Caco-2 (cell line): ENCODE data around the gene BMAL1. TPM values are rescaled to one million over a fixed set of nuclear protein-coding genes. Genes with fewer than 3 reads are reported as not detected.

ENCODE experiments used
- BruUV-seq: library from RNA; stranded (reverse); fragments of 400-500 nt; replicated peaks from 2 replicates; lab custom pipeline; 2021; lab: Mats Ljungman, UMichigan
- CTCF ChIA-PET: fragments of 300-600 bp; sonication (Branson Sonifier 250); formaldehyde crosslinking; loops from one replicate; lab custom pipeline; 2022; ENCODE audit warnings: antibody characterized with exemption; lab: Charles Lee
- POLR2A ChIA-PET: fragments of 300-600 bp; sonication (Branson Sonifier 250); formaldehyde crosslinking; loops from one replicate; lab custom pipeline; 2022; ENCODE audit warnings: antibody characterized with exemption; lab: Charles Lee
- DNase-seq, 2 experiments: peaks; one replicate each; pipeline versions ENCODE4 v3.0.0 to v3.0.0-alpha.2; 2020 to 2022
- H3K27me3 ChIP-seq: replicated peaks from 2 replicates; pipeline ENCODE4 v1.6.0; 2011; ENCODE audit warnings: low read length; ENCODE audit not compliant: control insufficient read depth, insufficient read depth
- H3K36me3 ChIP-seq: 2 replicates; pipeline ENCODE4 v1.5.1; 2011; ENCODE audit warnings: low read length; ENCODE audit not compliant: control insufficient read depth, insufficient read depth
- H3K4me1 ChIP-seq: fragments of 250-450 bp; sonication (Bioruptor Pico); 2 replicates; pipeline ENCODE4 v1.5.1; 2020; ENCODE audit warnings: mild to moderate bottlenecking
- H3K4me3 ChIP-seq: 2 replicates; pipeline ENCODE4 v1.5.1; 2011; ENCODE audit warnings: low read depth, mild to moderate bottlenecking, control low read depth, low read length
- H3K9me3 ChIP-seq: fragments of 250-450 bp; sonication (Bioruptor Pico); 2 replicates; pipeline ENCODE4 v1.5.1; 2020; ENCODE audit warnings: mild to moderate bottlenecking, moderate library complexity
- H3K27ac Mint-ChIP-seq: one replicate; pipeline ENCODE4 v1.8.0; 2022; ENCODE audit warnings: mixed read lengths; ENCODE audit not compliant: unreplicated experiment
- H3K27me3 Mint-ChIP-seq: one replicate; pipeline ENCODE4 v1.8.0; 2022; ENCODE audit warnings: mixed read lengths; ENCODE audit not compliant: insufficient read depth, unreplicated experiment
- H3K36me3 Mint-ChIP-seq: one replicate; pipeline ENCODE4 v1.8.0; 2022; ENCODE audit warnings: mild to moderate bottlenecking, mixed read lengths; ENCODE audit not compliant: insufficient read depth, unreplicated experiment
- H3K4me1 Mint-ChIP-seq: one replicate; pipeline ENCODE4 v1.8.0; 2022; ENCODE audit warnings: low read depth, mixed read lengths; ENCODE audit not compliant: unreplicated experiment
- H3K4me3 Mint-ChIP-seq: one replicate; pipeline ENCODE4 v1.8.0; 2022; ENCODE audit warnings: mild to moderate bottlenecking, moderate library complexity, mixed read lengths; ENCODE audit not compliant: unreplicated experiment
- H3K9me3 Mint-ChIP-seq: one replicate; pipeline ENCODE4 v1.8.0; 2022; ENCODE audit warnings: mixed read lengths; ENCODE audit not compliant: unreplicated experiment
- CTCF ChIP-seq, 2 experiments: fragments of 200-600 bp in 1 of 2; IDR thresholded peaks; 1 replicate in 1 of 2; 2 replicates in 1 of 2; pipeline versions ENCODE4 v1.5.1 to v1.8.0; 2011 to 2022; ENCODE audit warnings: antibody characterized with exemption in 1 of 2, control low read depth in 1 of 2, inconsistent platforms in 1 of 2, low read depth in 1 of 2, low read length in 1 of 2, mild to moderate bottlenecking in 1 of 2, moderate library complexity in 1 of 2; ENCODE audit not compliant: insufficient read depth in 1 of 2, severe bottlenecking in 1 of 2, unreplicated experiment in 1 of 2
- intact Hi-C: fragments of 100-400 bp; cut with micrococcal nuclease; formaldehyde crosslinking; loops from one replicate; pipeline ENCODE4 v1.10.0; 2022; ENCODE audit not compliant: unreplicated experiment
- total RNA-seq: library from RNA; stranded (reverse); gene quantifications from 2 replicates; pipeline ENCODE4 v1.2.3, GENCODE V29; 2022

The BMAL1 gene
- total RNA-seq, 1 experiment from 2014 or later = 17.9 TPM

DNA sequence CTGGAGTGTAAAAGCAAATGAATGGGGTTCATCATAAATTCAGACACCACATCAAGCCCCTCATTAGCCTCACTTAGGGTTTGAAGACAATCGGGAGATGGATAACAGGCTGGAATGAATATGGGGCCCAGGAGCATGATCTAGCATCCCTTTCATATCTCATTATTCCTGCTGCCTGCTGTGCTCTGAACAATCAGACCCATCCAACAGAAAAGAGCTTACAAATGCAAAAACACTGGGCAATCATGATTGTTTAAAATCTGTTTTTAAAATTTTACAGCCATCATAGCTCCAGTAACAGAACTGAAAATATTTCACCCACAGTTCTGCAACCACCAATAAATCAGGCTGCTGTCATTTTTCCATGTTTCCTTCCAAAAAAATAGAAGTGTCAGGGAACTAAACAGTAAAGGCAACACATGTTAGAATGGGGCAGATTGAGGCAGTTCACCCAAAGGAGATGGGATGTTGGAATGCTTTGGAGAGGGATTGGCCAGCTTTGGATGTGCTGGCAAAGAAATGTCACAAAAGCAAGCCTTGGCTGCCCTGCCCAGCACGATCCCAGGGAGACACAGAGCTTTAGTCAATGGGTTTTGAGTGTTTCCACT, 47.8 kb upstream of the BMAL1 start:
- Mint-ChIP-seq H3K4me3 (no peak overlapping the region), H3K9me3 (no peaks in the 10 kb centered on the region), H3K27ac (no peak overlapping the region), H3K4me1 (no peaks in the 10 kb centered on the region), H3K27me3 (peaks cover 10% of the 10 kb centered on the region), H3K36me3 (no peaks in the 10 kb centered on the region)
- DNase-seq = no peak
- ChIA-PET POLR2A (interaction anchor here (0.6 kb wide), 1 partner anchor 50 kb away, joined by 8 read pairs; no protein-coding TSS in a partner anchor), CTCF (interaction anchor here (0.6 kb wide), 1 partner anchor 164 kb away, joined by 4 read pairs; no protein-coding TSS in a partner anchor)
- BruUV-seq = no TSS peak
- intact Hi-C loops = no loop called here
- Histone ChIP-seq H3K4me3 (no peak overlapping the region), H3K36me3 (no peaks in the 10 kb centered on the region), H3K4me1 (no peaks in the 10 kb centered on the region), H3K9me3 (no peaks in the 10 kb centered on the region), H3K27me3 (no peaks in the 10 kb centered on the region)
- TF ChIP-seq CTCF (IDR thresholded peaks at IDR 0.05; ENCODE audit: insufficient read depth in 1 of 2, low read depth in 1 of 2, low read length in 1 of 2, severe bottlenecking in 1 of 2, unreplicated experiment in 1 of 2) = no peak

- H3K27me3 ChIP-seq = no peaks in the 10 kb centered on the region
- no peaks in the 10 kb centered on the region for H3K4me1 ChIP-seq
- DNase-seq = no peak
- no peaks in the 10 kb centered on the region for H3K4me1 Mint-ChIP-seq
- ChIA-PET CTCF (no interaction called here), POLR2A (no interaction called here)
- intact Hi-C loops = no loop called here
- H3K27me3 Mint-ChIP-seq = peaks cover 13% of the 10 kb centered on the region
- H3K36me3 ChIP-seq = no peaks in the 10 kb centered on the region
- H3K9me3 ChIP-seq = no peaks in the 10 kb centered on the region; the same call in 1 of the 2 replicates
- no peaks in the 10 kb centered on the region for H3K9me3 Mint-ChIP-seq
- no peak for TF ChIP-seq CTCF (IDR thresholded peaks at IDR 0.05; ENCODE audit: insufficient read depth in 1 of 2, low read depth in 1 of 2, low read length in 1 of 2, severe bottlenecking in 1 of 2, unreplicated experiment in 1 of 2)
- no peaks in the 10 kb centered on the region for H3K36me3 Mint-ChIP-seq
- H3K4me3 ChIP-seq = no peak overlapping the region
- no peak overlapping the region for H3K4me3 Mint-ChIP-seq
- no TSS peak for BruUV-seq
- H3K27ac Mint-ChIP-seq = no peak overlapping the region
Observed at GRCh38 chr11:13233173-13233745, 44.3 kb upstream of the BMAL1 start.

DNA sequence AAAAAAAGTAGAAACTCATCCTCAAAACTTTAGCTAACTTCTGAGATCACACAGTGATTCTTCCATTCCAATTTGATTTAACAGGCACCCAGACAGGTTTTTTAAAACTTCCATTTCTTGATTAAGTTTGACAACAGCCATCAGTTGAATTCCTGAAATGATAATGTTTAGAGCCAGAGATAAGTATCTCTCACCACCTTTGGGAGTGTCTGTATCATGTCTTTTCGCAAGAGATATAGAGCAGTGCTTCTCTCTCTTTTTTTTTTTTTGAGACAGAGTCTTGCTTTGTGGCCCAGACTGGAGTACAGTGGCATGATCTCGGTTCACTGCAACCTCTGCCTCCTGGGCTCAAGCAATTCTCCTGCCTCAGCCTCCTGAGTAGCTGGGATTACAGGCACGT, 41.7 kb upstream of the BMAL1 start:
- Mint-ChIP-seq H3K27ac (no peak overlapping the region), H3K9me3 (no peaks in the 10 kb centered on the region), H3K4me1 (no peaks in the 10 kb centered on the region), H3K4me3 (no peak overlapping the region), H3K27me3 (peaks cover 10% of the 10 kb centered on the region), H3K36me3 (no peaks in the 10 kb centered on the region)
- ChIA-PET CTCF (no interaction called here), POLR2A (no interaction called here)
- Histone ChIP-seq H3K27me3 (no peaks in the 10 kb centered on the region), H3K4me1 (no peaks in the 10 kb centered on the region), H3K36me3 (no peaks in the 10 kb centered on the region), H3K4me3 (no peak overlapping the region), H3K9me3 (no peaks in the 10 kb centered on the region; the same call in 1 of the 2 replicates)
- TF ChIP-seq CTCF (IDR thresholded peaks at IDR 0.05; ENCODE audit: insufficient read depth in 1 of 2, low read depth in 1 of 2, low read length in 1 of 2, severe bottlenecking in 1 of 2, unreplicated experiment in 1 of 2) = no peak
- no peak for DNase-seq
- no TSS peak for BruUV-seq
- intact Hi-C loops = no loop called here
